H1 (cell line): ENCODE data around the gene PSME4. TPM values are rescaled to one million over a fixed set of nuclear protein-coding genes. Genes with fewer than 3 reads are reported as not detected.

ENCODE experiments used
- CTCF ChIA-PET: fragments of 300-600 bp; sonication (Branson Sonifier 250); formaldehyde crosslinking; loops from one replicate; lab custom pipeline; 2021; ENCODE audit not compliant: partially characterized antibody; lab: Charles Lee
- POLR2A ChIA-PET: fragments of 300-600 bp; sonication (Branson Sonifier 250); formaldehyde crosslinking; loops from one replicate; lab custom pipeline; 2021; ENCODE audit warnings: inconsistent platforms; ENCODE audit not compliant: partially characterized antibody; lab: Charles Lee
- DNase-seq, 2 experiments: peaks; one replicate each; pipeline versions ENCODE4 v3.0.0 to v3.0.0-alpha.2; 2010 to 2022; ENCODE audit warnings: low spot score in 2 of 2, low read depth in 1 of 2, mixed read lengths in 1 of 2
- FAIRE-seq: peaks from 2 replicates; lab custom pipeline; 2011; peaks lifted over from hg19 to GRCh38; lab: Jason Lieb, UNC
- H2AFZ ChIP-seq: 2 replicates; pipeline ENCODE4 v1.8.1; 2012; ENCODE audit warnings: low read length, inconsistent platforms
- H2AK5ac ChIP-seq: 2 replicates; pipeline ENCODE4 v1.6.1; 2013; ENCODE audit warnings: low read depth, low read length
- H2BK120ac ChIP-seq: replicated peaks from 2 replicates; pipeline ENCODE3; 2013; ENCODE audit warnings: low read depth, low read length, inconsistent platforms
- H2BK12ac ChIP-seq: 2 replicates; pipeline ENCODE4 v1.6.1; 2013; ENCODE audit warnings: low read depth, low read length
- H2BK15ac ChIP-seq: 2 replicates; pipeline ENCODE4 v1.6.1; 2013; ENCODE audit warnings: low read length
- H2BK20ac ChIP-seq: 2 replicates; pipeline ENCODE4 v1.6.1; 2013; ENCODE audit warnings: low read length
- H2BK5ac ChIP-seq: 2 replicates; pipeline ENCODE4 v1.6.1; 2013; ENCODE audit warnings: low read depth, low read length
- H3K14ac ChIP-seq: 2 replicates; pipeline ENCODE4 v1.6.1; 2013; ENCODE audit warnings: inconsistent platforms; ENCODE audit not compliant: insufficient read length
- H3K18ac ChIP-seq: 2 replicates; pipeline ENCODE4 v1.6.1; 2013; ENCODE audit warnings: low read length; ENCODE audit errors: extremely low read depth
- H3K23ac ChIP-seq: 2 replicates; pipeline ENCODE4 v1.6.1; 2013; ENCODE audit warnings: inconsistent platforms; ENCODE audit not compliant: insufficient read length
- H3K23me2 ChIP-seq: 2 replicates; pipeline ENCODE4 v1.6.1; 2013; ENCODE audit warnings: low read depth, low read length
- H3K27ac ChIP-seq: 2 replicates; pipeline ENCODE4 v1.6.1; 2011; ENCODE audit warnings: low read depth, low read length, inconsistent platforms
- H3K27me3 ChIP-seq, 4 experiments: replicated peaks in 1 of 4; 1 replicate in 1 of 4; 2 replicates in 3 of 4; pipeline versions ENCODE4 v1.6.1 to v1.8.1; 2011 to 2013; ENCODE audit warnings: low read length in 3 of 4, mild to moderate bottlenecking in 3 of 4, inconsistent platforms in 2 of 4, mixed read lengths in 2 of 4, moderate library complexity in 1 of 4; ENCODE audit not compliant: control insufficient read depth in 3 of 4, insufficient read depth in 3 of 4; ENCODE audit errors: extremely low read depth in 1 of 4
- H3K36me3 ChIP-seq, 4 experiments: 2 replicates each; pipeline versions ENCODE4 v1.6.1 to v1.8.1; 2011 to 2013; ENCODE audit warnings: mild to moderate bottlenecking in 4 of 4, low read length in 3 of 4, moderate library complexity in 2 of 4, control low read depth in 1 of 4, inconsistent platforms in 1 of 4; ENCODE audit not compliant: insufficient read depth in 4 of 4, control insufficient read depth in 2 of 4
- H3K4ac ChIP-seq: replicated peaks from 2 replicates; pipeline ENCODE3; 2013; ENCODE audit warnings: low read length, low read depth, mixed read lengths, inconsistent platforms; ENCODE audit not compliant: insufficient read length
- H3K4me1 ChIP-seq, 4 experiments: replicated peaks in 1 of 4; 1 replicate in 1 of 4; 2 replicates in 3 of 4; pipeline versions ENCODE4 v1.6.1 to v1.8.1; 2011 to 2013; ENCODE audit warnings: low read length in 3 of 4, inconsistent platforms in 2 of 4, mixed read lengths in 1 of 4; ENCODE audit not compliant: insufficient read depth in 4 of 4, control insufficient read depth in 3 of 4
- H3K4me2 ChIP-seq, 2 experiments: 2 replicates each; pipeline versions ENCODE4 v1.6.1 to v1.8.1; 2011 to 2013; ENCODE audit warnings: low read depth in 2 of 2, low read length in 2 of 2, control low read depth in 1 of 2, inconsistent platforms in 1 of 2, mild to moderate bottlenecking in 1 of 2; ENCODE audit not compliant: insufficient read depth in 1 of 2
- H3K4me3 ChIP-seq, 4 experiments: fragments of 200-600, 300-600 bp in 1 of 4; sonication (generic), shearing (Covaris generic), sonication (Bioruptor Twin) in 1 of 4; 2 replicates each; pipeline versions ENCODE4 v1.5.1 to v1.8.1; 2011 to 2016; ENCODE audit warnings: low read length in 4 of 4, low read depth in 3 of 4, control low read depth in 2 of 4, inconsistent platforms in 2 of 4, mild to moderate bottlenecking in 2 of 4, mixed read lengths in 1 of 4, moderate library complexity in 1 of 4; ENCODE audit not compliant: insufficient read depth in 2 of 4; ENCODE audit errors: extremely low read depth in 1 of 4
- H3K56ac ChIP-seq: replicated peaks from 2 replicates; pipeline ENCODE3; 2013; ENCODE audit warnings: low read depth, mild to moderate bottlenecking, mixed read lengths, low read length, inconsistent platforms; ENCODE audit not compliant: insufficient read length
- H3K79me1 ChIP-seq: 2 replicates; pipeline ENCODE4 v1.6.1; 2013; ENCODE audit warnings: low read depth, low read length, control low read depth
- H3K79me2 ChIP-seq, 2 experiments: 2 replicates each; pipeline versions ENCODE4 v1.6.1 to v1.8.1; 2012 to 2013; ENCODE audit warnings: low read length in 2 of 2, mild to moderate bottlenecking in 2 of 2, inconsistent platforms in 1 of 2; ENCODE audit not compliant: insufficient read depth in 2 of 2, control insufficient read depth in 1 of 2
- H3K9ac ChIP-seq, 4 experiments: replicated peaks in 1 of 4; 1 replicate in 1 of 4; 2 replicates in 3 of 4; pipeline versions ENCODE4 v1.6.1 to v1.8.1; 2011 to 2013; ENCODE audit warnings: low read depth in 3 of 4, low read length in 3 of 4, control low read depth in 2 of 4, mild to moderate bottlenecking in 2 of 4, moderate library complexity in 2 of 4, inconsistent platforms in 1 of 4; ENCODE audit errors: extremely low read depth in 1 of 4
- H3K9me3 ChIP-seq, 2 experiments: 2 replicates each; pipeline versions ENCODE4 v1.6.1 to v1.8.1; 2012 to 2013; ENCODE audit warnings: mild to moderate bottlenecking in 2 of 2, moderate library complexity in 2 of 2, control low read depth in 1 of 2, inconsistent platforms in 1 of 2, low read depth in 1 of 2, low read length in 1 of 2, mixed read lengths in 1 of 2; ENCODE audit not compliant: insufficient read depth in 2 of 2
- H4K20me1 ChIP-seq, 2 experiments: replicated peaks in 1 of 2; 2 replicates each; pipeline versions ENCODE3 to v1.8.1; 2011 to 2013; ENCODE audit warnings: inconsistent platforms in 2 of 2, low read length in 2 of 2, mild to moderate bottlenecking in 1 of 2; ENCODE audit not compliant: insufficient read depth in 2 of 2, control insufficient read depth in 1 of 2
- H4K5ac ChIP-seq: 2 replicates; pipeline ENCODE4 v1.6.1; 2013; ENCODE audit warnings: low read length, low read depth, mixed read lengths, inconsistent platforms; ENCODE audit not compliant: insufficient read length
- H4K8ac ChIP-seq: 2 replicates; pipeline ENCODE4 v1.8.0; 2013; ENCODE audit warnings: mild to moderate bottlenecking, moderate library complexity, low read length, inconsistent platforms; ENCODE audit not compliant: insufficient read depth; ENCODE audit errors: extremely low read depth
- H4K91ac ChIP-seq: replicated peaks from 2 replicates; pipeline ENCODE3; 2013; ENCODE audit warnings: low read length, mixed read lengths, inconsistent platforms; ENCODE audit not compliant: insufficient read length
- WGBS, 2 experiments: shearing (Covaris generic) in 1 of 2; methylation state at CpG; one replicate each; pipeline versions ENCODE4 v1.1.6 to v1.1.7; 2013 to 2015; ENCODE audit warnings: low lambda C conversion rate in 2 of 2, mixed read lengths in 2 of 2, inconsistent platforms in 1 of 2, low coverage in 1 of 2, missing lambda C conversion rate in 1 of 2; ENCODE audit not compliant: insufficient replicate concordance in 2 of 2, insufficient coverage in 1 of 2, insufficient read length in 1 of 2; ENCODE audit errors: extremely low coverage in 1 of 2, missing lambda C conversion rate in 1 of 2; 5-methylcytosine and 5-hydroxymethylcytosine counted together
- polyA plus RNA-seq, 7 experiments: library from polyadenylated mRNA; depleted of rRNA in 3 of 7; stranded (reverse) in 5 of 7; unstranded in 2 of 7; fragments of >200 nt in 5 of 7; fragments of 200-250 nt in 2 of 7; gene quantifications; 1 replicate in 5 of 7; 2 replicates in 1 of 7; 4 replicates in 1 of 7; pipeline versions ENCODE4 v1.2.1 to v1.2.3, GENCODE V29; 2011 to 2013; ENCODE audit warnings: missing spikeins in 2 of 7, mixed read lengths in 2 of 7
- total RNA-seq: library from RNA; stranded (reverse); fragmentation: NEBNext Ultra II Directional; extraction: Animal tissue kit (Norgen Biotek cat#: 25700); gene quantifications from 2 replicates; pipeline ENCODE4 v1.2.1, GENCODE V29; 2021

The PSME4 gene
- total and polyA plus RNA-seq, 2 of the 8 experiments (the other 6 are each of a cell fraction or from before 2014, with no cell fraction given), result 42.2 to 116 TPM

GRCh38 chr2:54000524-54000923, 29.7 kb upstream of the PSME4 start:
- Histone ChIP-seq H4K20me1 (no peaks in the 10 kb centered on the region), H4K8ac (no peak overlapping the region), H3K56ac (no peak overlapping the region), H2AK5ac (no peak overlapping the region), H3K23ac (no peak overlapping the region), H2BK5ac (no peak overlapping the region), H3K14ac (no peak overlapping the region), H2BK12ac (no peak overlapping the region), H3K27me3 (no peaks in the 10 kb centered on the region), H3K79me1 (no peaks in the 10 kb centered on the region), H3K9me3 (no peaks in the 10 kb centered on the region), H3K4me3 (no peak overlapping the region), H3K27ac (no peak overlapping the region), H2AFZ (no peak overlapping the region), H2BK15ac (no peak overlapping the region), H3K23me2 (no peaks in the 10 kb centered on the region), H3K79me2 (no peaks in the 10 kb centered on the region), H3K18ac (no peak overlapping the region), H2BK120ac (no peak overlapping the region), H3K9ac (no peak overlapping the region), H4K5ac (no peak overlapping the region), H3K4me2 (no peak overlapping the region), H2BK20ac (no peak overlapping the region), H4K91ac (no peak overlapping the region), H3K4me1 (no peaks in the 10 kb centered on the region), H3K36me3 (no peaks in the 10 kb centered on the region), H3K4ac (no peak overlapping the region)
- CTCF ChIA-PET, result interaction anchor here (0.6 to 2.0 kb wide), 2 partner anchors 11 to 408 kb away, joined by 4 to 5 read pairs; no protein-coding TSS in a partner anchor
- FAIRE-seq (no peak), DNase-seq (no peak)
- POLR2A ChIA-PET, result no interaction called here
- 88% methylated on average over 3 of the region's 3 CpGs; no CpG with 5 or more reads in 1 of the 2 experiments for WGBS, 2 experiments
